HG03066 (cell line): Measurements from ENCODE around the gene CD47.

Experiments
- ATAC-seq: cut with Tn5 transposase; IDR thresholded peaks from one replicate; pipeline ENCODE4 v1.9.1; 2021; ENCODE audit warnings: low read depth; ENCODE audit not compliant: unreplicated experiment

Gene CD47

DNA sequence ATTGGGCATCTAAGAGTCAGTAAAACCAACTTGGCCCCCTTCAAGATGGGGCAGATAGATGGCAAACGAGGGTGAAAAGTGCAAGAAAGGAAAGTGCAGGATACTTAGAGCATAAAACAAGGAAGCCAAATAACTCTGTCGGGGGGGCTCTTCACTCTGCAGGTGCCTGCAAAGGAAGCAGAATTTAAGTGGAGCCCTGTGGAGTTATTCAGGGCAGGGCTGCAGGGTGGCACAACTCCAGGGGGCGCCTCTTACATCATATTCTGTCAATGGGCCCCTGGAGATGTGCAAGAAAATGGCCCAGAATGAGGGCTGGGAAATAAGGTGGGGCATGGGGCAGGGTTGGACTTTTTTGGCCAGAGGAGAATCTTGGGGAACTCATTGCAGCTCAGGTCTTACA lies 69.7 kb downstream of the CD47 start:
- no peak for ATAC-seq

DNA sequence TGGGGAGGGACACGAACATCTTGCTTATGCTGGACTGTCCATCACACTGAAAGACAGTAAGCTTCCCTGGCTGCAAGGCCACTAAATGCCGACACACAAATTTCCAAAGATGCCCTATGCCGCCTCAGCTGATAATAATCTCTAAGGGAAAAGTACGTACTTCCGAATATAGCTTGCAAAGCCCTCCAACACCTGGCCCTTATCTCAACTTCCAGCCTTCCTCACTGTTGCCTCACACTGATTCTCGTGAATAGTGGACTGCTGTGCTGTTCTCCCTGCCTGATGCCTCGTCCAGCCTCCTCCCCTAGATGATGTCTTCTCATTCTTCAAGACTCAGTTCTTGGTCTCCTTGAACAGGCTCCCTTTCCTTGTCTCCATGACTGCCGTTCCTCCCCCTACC lies 72.3 kb downstream of the CD47 start:
- ATAC-seq = no peak

DNA sequence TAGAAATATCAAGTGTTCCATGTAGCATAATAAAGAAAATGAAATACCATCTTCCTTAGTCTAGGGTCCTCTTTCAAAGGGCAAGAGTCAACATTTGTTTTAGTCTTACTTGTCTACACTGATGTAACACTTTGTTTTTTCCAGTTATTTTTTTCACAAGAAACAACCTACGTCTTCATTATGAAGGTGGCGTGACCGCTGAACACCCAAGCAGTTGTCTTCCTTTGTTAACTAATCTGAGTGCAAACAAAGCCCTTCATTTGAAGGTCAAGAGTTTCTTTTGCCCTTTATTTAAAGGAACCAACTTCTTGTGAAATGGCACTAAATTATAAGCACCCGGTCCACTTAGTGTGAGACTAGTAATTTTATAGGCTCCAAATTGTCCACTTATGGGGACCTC lies 73.2 kb downstream of the CD47 start:
- no peak for ATAC-seq

DNA sequence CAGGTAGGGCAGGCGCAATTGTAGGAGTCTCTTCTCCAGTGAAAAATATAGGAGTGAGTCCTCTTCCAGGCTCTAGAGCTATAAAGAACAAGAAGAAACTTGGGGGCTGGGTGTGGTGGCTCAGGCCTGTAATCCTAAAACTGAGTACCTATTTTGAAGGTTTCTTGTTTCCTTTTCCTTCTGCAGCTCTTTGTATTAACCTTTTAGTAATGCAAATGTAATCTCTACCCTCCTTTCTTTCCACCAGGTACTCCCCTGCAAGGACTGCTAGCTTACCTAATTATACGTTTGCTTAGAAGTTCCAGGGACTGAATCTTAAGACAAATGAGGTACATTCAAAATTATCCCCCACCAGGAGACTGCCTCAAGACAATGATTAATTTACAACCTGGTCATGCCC lies 75.9 kb downstream of the CD47 start:
- no peak for ATAC-seq

DNA sequence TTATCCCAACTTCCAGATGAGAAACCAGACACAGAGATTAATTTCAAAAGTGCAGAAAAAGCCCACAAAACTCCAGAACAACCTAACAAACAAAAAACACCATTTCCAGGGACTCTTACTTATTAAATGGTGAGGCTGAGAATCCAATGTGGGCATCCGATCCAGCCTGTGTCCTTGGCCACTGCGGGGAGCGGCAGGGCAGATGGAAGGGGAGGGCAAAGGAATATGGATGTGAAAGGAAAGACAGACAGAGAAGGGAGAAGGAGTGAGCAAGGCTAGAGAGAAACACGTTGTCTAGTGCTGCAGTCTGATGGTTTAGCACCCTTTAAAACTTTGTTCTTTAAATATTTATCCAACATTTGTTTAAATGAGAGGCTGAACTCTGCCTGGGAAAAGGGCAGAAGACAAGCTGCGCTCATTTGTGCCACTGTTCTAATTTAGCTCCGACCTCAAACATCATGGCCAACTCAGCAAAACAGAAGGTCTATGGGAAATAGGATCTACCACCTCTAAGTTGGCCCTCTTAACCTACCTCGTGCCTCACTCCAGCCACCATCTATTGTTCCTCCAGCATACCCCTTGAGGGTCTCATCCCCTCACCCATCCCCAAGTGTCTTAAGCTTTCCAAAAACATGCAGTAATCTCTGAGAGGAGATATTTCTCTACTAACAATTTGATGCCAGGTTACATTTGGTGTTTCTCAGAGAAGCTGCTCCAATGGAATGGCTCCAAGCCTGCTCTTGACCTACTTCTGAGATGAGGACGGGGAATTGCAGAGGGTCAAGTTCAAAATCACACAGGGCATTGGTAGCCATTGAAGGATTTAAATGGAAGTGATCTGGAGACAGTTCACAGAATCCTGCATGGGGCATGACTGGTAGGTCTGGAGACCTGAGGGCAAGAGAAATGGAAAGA lies 77.4 kb downstream of the CD47 start:
- ATAC-seq = no peak

DNA sequence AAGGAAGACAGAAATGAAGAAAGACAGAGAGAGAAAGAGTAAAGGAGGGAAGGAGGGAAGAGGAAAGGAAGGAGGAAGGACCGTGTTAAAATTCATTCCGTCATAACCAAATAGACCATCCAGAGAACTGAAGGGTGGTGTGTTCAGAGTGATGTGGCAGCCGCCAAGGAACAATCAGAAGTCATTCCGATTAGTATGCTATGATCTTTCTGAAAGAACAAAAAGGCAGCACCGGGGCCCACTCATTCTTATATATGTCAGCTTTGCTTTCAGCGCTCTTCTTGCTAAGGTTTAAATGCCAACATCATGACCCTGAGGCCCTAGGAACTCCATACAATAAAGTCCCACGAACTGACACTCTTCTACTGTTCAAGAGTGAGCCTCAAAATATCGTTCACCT lies 78.5 kb downstream of the CD47 start:
- no peak for ATAC-seq

DNA sequence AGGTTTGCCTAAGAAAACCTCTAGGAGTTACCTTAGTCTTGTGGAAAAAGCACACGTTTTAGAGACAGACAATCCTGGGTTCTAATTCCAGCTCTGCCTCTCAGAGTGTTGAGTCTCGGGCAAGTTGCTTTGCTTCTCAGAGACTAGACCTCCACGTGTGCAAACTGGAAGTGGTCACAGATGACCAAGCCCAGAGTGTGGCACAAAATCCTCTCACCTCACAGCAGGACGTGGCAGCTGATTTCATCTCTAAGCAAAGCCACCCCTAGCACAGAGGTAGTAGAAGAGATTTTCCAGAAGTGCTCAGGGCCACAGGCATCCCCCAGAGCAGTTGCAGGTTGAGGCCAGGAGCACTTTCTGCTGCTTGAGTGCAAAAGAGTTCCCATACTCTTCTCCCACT lies 79.2 kb downstream of the CD47 start:
- no peak for ATAC-seq

DNA sequence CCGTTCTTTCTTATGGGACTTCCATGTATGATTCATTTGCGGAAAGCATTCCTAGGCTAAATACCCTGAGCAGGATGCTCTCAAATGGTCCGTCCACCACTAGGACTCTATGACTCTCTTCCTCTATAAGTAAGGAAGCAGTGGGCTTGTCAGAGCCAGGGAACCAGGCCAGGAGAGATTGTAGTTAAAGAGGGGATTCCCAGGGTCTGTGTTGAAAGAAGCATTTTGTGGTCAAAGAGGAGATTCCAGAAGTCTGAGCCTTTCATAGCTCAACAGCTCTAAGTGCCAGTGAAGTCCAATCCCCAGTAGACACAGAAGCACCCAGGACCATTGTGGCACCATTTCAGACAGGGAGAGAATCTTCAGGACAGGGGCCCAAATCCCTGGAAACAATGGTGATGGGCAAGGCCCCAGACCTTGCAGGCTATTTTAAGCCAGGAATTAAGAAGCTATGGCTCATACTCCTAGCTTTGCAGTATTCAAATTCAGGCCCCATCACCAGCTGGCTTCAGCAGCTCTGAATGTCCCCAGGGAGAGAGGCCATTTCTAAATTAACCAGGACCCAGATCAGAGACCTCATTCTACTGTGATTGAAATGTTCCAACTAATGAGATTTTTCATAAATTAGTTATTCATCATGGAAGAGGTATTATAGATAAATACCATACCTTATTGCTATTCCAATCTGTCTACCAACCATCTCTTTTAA lies 81.7 kb downstream of the CD47 start:
- no peak for ATAC-seq

DNA sequence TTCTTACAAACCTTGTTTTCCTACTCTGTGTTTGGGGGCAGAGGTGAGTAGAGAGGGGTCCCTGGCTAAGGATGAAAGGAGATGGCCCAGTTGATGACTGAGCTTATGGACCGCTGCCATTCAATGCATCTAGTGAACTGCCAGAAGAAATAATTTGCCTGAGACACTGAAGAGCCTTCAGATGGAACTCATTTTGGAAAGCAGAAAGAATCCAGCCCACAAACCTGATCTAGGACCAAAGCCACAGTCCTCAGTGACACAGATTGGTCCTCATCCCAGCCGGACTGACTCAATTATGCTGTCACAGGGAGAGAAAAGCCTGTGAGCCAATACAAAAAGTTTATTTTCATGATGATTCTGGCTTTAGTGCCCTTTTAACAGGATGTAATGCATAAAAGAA lies 82.7 kb downstream of the CD47 start:
- ATAC-seq = no peak

DNA sequence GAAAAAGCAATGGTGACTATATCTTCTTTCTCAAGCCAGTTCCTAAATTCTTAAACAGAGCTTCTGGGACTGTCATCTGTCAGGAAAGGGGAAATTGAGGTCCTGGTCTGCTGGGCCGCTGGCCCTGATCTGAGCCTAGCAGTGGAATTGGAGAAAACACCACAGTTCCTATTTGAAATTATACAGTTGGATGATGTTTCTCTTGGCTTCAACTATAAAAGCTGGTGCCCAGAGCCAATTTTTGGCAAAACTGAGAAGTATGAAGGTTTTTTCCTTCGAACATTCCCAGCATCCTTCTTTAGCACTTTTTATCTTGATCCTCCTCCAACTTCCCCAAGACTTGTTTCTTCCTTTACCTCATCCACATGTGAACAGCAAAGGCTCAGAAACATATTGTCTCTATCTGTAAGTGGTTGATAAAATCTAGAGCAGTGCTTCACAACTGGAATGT lies 83.9 kb downstream of the CD47 start:
- no peak for ATAC-seq

DNA sequence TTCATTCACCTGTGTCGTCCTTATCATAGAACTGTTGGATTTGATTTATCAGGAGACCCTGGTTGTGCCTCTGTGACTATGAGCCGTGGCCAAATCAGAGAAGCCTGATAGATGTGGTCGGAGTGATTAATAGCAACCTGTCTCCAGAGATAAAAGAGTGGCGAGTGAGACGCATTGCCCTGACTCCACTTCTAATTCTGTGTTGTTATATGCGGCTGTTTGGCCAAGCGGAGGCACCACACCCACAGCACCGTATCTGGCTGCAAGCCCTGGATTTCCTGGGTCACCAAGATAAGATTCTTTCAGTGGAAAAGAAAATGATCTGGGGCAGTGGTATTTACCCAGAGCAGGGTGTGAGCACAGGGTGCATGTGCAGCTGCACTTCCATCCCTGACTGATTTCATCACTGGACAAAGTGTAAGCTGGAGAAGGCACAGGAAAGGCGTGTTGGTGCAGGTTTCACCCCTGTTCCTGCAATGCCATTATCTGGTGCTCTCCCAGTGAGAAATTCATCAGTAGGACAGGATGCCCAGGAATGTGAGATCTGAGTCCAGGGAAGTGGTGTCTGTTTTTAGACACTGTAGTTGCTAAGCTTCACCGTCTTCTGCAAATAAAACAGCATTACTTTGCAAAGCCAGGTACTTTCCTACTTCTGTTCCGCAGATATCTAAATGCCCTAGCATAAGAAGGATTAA lies 84.6 kb downstream of the CD47 start:
- no peak for ATAC-seq

DNA sequence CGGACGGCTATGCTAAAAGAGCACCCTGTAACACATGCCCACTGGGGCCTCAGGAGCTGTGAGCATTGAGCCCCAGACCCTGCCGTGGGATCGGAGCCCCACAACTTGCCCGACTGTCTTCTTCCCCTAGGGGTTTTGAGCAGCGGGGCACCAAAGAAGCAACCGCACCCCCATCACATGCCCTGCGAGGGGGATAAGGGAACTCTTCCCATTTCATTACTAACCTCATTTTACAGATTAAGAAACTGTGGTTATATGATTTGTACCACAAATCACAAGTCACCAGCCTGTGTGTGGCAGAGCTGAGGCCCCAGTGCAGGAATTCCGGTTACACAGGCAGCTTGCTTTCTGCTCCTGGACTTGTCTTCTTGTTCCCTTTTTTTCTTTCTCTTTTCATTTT lies 86.2 kb downstream of the CD47 start:
- no peak for ATAC-seq

DNA sequence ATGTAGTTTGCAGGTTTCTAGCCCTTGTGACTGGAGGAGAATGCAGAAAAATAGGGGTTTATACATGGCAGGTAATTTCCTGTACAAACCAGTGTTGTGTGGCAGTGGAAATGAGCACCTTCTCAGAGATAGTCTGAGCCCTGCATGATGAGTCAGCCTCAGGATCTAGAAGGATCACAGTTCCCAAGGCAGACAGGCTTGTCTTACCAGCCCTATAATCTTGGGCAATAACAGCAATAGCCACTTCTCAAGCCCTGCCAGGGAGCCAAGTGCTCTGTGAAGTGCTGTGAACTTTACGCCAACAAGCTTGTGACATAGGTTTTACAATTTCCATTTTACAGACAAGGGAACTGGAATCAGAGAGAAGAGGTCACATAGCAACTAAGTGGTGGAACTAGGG lies 89.4 kb downstream of the CD47 start:
- no peak for ATAC-seq

DNA sequence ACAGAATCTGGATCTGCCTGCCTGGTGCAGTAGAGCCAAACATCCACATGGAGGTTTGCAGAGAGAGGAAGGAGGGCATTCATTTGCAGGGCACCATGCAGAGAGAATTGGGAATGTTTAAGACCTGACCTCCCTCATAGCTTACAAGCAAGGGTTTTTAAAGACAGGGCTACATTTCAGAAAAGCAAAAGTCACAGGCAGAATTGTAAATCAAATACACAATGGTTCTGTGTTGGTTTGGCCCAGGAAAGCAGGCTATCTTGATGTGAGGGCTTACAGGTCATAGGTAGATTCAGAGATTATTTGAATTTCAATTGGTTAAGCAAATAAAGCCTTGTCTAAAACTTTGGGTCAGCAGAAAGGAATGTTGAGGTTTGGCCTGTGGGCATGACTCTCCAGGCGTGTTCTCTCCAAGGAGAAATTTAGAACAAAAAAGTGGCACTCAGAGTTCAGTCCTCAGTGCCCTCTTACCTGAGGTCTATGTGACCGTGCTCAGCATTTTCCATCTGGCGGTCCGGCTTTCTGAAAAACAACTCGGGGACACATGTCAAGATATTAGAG lies 91.5 kb downstream of the CD47 start:
- ATAC-seq = no peak

DNA sequence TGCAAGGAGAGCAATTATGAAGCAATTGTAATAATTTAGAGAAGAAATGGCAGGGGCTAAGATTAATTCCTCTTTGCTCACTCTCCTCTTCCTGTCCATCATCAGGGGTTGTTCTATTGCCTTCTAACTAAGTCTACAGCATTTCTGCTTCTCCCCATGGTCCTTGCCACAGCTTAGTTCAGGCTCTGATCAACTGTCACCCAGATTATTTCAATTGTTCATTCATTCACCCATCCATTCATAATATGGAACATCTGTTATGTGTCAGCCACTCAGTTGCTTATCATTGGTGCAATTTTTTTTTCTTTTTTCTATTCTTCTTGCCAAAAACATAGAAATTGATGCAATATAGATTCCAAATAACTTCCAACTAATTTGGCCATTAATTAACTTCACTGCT lies 93.2 kb downstream of the CD47 start:
- no peak for ATAC-seq

DNA sequence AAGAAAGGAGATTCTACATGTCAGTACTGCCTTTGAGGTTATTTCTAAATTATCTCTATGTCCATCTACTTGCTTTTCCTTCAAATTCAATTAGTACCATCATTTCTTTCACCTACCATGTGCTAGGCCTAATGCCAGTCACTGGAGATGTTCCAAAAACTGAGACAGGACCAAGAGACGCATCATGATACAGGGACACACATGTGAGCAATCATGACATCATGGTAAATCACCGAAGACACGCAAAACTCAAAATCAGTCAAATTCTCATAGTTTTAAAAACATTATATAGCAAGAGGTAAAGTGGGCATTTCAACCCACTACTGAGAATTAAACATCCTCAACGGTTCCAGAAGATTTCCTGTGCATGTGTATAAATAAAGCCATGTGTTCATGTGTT lies 95.0 kb downstream of the CD47 start:
- no peak for ATAC-seq

DNA sequence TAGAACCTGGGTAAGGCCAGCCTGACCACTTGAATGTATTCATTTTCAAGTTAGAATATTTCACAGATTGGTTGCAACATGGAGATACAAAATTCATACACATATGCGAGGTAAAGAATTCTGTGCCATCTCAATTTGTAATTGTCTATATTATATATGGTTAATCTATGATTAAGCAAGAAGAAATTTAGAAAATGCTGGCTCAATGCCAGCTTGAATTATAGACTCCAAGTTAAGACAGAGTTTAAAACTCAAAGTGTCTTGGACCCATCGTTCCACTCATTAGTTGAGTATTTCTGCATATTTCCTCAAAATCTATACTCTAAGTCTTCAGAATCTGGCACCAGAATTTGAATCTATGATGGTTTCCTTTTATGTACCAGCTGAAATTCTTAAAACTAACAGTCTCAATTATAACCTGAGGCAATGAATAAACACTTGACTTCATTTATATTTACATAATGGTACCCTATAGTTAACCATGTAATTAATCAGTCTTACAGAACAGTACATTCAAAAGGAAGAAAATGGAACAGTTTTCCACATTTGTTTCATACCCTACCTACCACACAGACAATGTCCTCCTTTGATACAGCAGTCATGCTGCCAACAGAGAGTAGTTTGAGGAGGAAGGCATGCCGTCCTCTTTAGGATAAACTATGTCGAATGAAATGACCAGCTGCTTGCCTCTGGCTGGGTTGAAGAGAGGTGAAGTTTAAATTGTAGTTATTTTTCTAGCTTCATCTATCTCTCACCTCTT lies 95.7 kb downstream of the CD47 start:
- no peak for ATAC-seq

DNA sequence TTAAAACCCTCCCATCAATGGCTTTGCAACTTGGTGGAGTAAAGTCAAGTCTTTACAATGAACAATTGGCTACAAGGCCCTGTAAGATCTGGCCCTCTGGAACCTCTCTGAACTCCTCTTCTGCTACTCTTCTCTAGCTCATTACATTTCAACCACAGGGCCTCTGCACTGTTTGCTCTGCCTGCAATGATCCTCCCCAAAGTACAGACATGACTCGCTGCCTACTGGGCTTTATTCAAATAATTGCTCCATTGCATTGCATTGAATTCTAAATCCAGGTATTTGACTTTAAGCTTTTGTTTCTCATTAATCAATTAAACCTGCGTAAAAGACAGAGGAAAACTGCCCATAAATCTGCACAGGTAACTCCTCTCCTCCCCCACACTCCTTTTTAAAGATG lies 96.7 kb downstream of the CD47 start:
- no peak for ATAC-seq

DNA sequence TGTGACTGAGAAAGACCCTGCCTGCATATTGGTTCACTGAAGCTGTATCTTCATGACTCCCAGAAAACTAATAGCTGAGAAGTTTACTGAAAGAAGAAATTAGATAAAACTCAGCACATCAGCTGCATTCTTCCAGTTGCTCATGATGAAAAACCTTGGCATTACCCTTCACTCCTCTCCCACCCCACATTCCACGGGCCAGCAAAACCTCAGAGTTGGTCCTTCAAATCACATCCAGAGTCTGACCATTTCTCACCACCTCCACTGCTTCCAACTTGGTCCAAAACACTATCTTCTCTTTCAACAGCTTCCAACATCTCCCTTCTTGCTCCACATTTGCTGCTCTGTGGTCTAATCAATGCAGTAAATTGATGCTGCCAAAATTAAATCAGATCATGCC lies 97.1 kb downstream of the CD47 start:
- ATAC-seq = no peak
